CD14-positive monocyte (primary cell): ENCODE data around the gene MLX. TPM values are rescaled to one million over a fixed set of nuclear protein-coding genes. Genes with fewer than 3 reads are reported as not detected.

Source experiments
- DNase-seq, 3 donors: peaks; one replicate each; pipeline ENCODE4 v3.0.0-alpha.2; 2011 to 2022
- H2AFZ ChIP-seq: 2 replicates; pipeline ENCODE4 v1.6.0; 2012; ENCODE audit warnings: mild to moderate bottlenecking, low read depth, low read length, inconsistent platforms; ENCODE audit not compliant: insufficient read depth, poor library complexity, severe bottlenecking
- H3K27ac ChIP-seq, 2 donors: 1 replicate in 1 of 2; 2 replicates in 1 of 2; pipeline ENCODE4 v1.5.1; 2012 to 2013; ENCODE audit warnings: low read length in 2 of 2, control low read depth in 1 of 2, inconsistent platforms in 1 of 2, low read depth in 1 of 2, mild to moderate bottlenecking in 1 of 2
- H3K27me3 ChIP-seq, 2 donors: one replicate each; pipeline versions ENCODE4 v1.6.0 to v1.6.1; 2011 to 2013; ENCODE audit warnings: low read length in 2 of 2; ENCODE audit not compliant: control insufficient read depth in 2 of 2, insufficient read depth in 2 of 2
- H3K36me3 ChIP-seq, 2 donors: replicated peaks in 1 of 2; 1 replicate in 1 of 2; 2 replicates in 1 of 2; pipeline versions ENCODE4 v1.5.1 to v1.6.1; 2012 to 2013; ENCODE audit warnings: low read length in 2 of 2, control low read depth in 1 of 2, inconsistent platforms in 1 of 2, mild to moderate bottlenecking in 1 of 2; ENCODE audit not compliant: insufficient read depth in 2 of 2, control insufficient read depth in 1 of 2
- H3K4me1 ChIP-seq, 2 donors: 1 replicate in 1 of 2; 2 replicates in 1 of 2; pipeline versions ENCODE4 v1.5.1 to v1.6.1; 2012 to 2013; ENCODE audit warnings: low read length in 2 of 2, control low read depth in 1 of 2, inconsistent platforms in 1 of 2, mild to moderate bottlenecking in 1 of 2, moderate library complexity in 1 of 2; ENCODE audit not compliant: insufficient read depth in 2 of 2, control insufficient read depth in 1 of 2
- H3K4me2 ChIP-seq: replicated peaks from 2 replicates; pipeline ENCODE3; 2012; ENCODE audit warnings: low read length, moderate library complexity, mild to moderate bottlenecking; ENCODE audit not compliant: poor library complexity, severe bottlenecking; ENCODE audit errors: extremely low read depth
- H3K4me3 ChIP-seq, 3 experiments: fragments of 200-600 bp in 1 of 3; sonication (generic) in 1 of 3; replicated peaks in 1 of 3; 1 replicate in 2 of 3; 2 replicates in 1 of 3; pipeline ENCODE4 v1.5.1; 2011 to 2013; ENCODE audit warnings: low read length in 3 of 3, mild to moderate bottlenecking in 3 of 3, control low read depth in 2 of 3, low read depth in 2 of 3, inconsistent platforms in 1 of 3, moderate library complexity in 1 of 3
- H3K79me2 ChIP-seq: 2 replicates; pipeline ENCODE4 v1.6.0; 2012; ENCODE audit warnings: mild to moderate bottlenecking, control low read depth, inconsistent platforms, low read length, moderate library complexity; ENCODE audit not compliant: insufficient read depth
- H3K9ac ChIP-seq: 2 replicates; pipeline ENCODE4 v1.6.0; 2017; ENCODE audit warnings: low read length, mild to moderate bottlenecking; ENCODE audit not compliant: insufficient read depth, poor library complexity, severe bottlenecking
- H3K9me3 ChIP-seq, 2 donors: replicated peaks in 1 of 2; 1 replicate in 1 of 2; 2 replicates in 1 of 2; pipeline versions ENCODE4 v1.5.1 to v1.6.1; 2012 to 2013; ENCODE audit warnings: low read length in 2 of 2, control low read depth in 1 of 2; ENCODE audit not compliant: control insufficient read depth in 1 of 2, insufficient read depth in 1 of 2
- H4K20me1 ChIP-seq: 2 replicates; pipeline ENCODE4 v1.6.0; 2012; ENCODE audit warnings: mild to moderate bottlenecking, low read length, control low read depth, moderate library complexity; ENCODE audit not compliant: insufficient read depth
- H3K27ac Mint-ChIP-seq, 7 donors: one replicate each; pipeline ENCODE4 v1.8.0; 2020; ENCODE audit warnings: mild to moderate bottlenecking in 7 of 7, mixed read lengths in 7 of 7, moderate library complexity in 6 of 7, inconsistent platforms in 2 of 7
- H3K27me3 Mint-ChIP-seq, 3 donors: one replicate each; pipeline ENCODE4 v1.8.0; 2021 to 2022; ENCODE audit warnings: low read depth in 3 of 3, mild to moderate bottlenecking in 3 of 3, mixed read lengths in 3 of 3, moderate library complexity in 3 of 3, inconsistent platforms in 1 of 3
- H3K36me3 Mint-ChIP-seq, 2 donors: one replicate each; pipeline ENCODE4 v1.8.0; 2020; ENCODE audit warnings: mixed read lengths in 2 of 2, inconsistent platforms in 1 of 2, mild to moderate bottlenecking in 1 of 2
- H3K4me1 Mint-ChIP-seq: one replicate; pipeline ENCODE4 v1.8.0; 2020; ENCODE audit warnings: mild to moderate bottlenecking, mixed read lengths
- H3K4me3 Mint-ChIP-seq, 2 donors: one replicate each; pipeline ENCODE4 v1.8.0; 2020; ENCODE audit warnings: mild to moderate bottlenecking in 2 of 2, mixed read lengths in 2 of 2, moderate library complexity in 1 of 2
- H3K9me3 Mint-ChIP-seq, 7 donors: one replicate each; pipeline ENCODE4 v1.8.0; 2020 to 2022; ENCODE audit warnings: mixed read lengths in 7 of 7, mild to moderate bottlenecking in 6 of 7, moderate library complexity in 6 of 7, inconsistent platforms in 2 of 7
- WGBS: methylation state at CpG from one replicate; pipeline ENCODE4 v1.1.5; 2013; ENCODE audit warnings: missing lambda C conversion rate; ENCODE audit not compliant: insufficient coverage; 5-methylcytosine and 5-hydroxymethylcytosine counted together
- intact Hi-C, 2 donors: fragments of 100-400 bp; cut with micrococcal nuclease; formaldehyde crosslinking; loops; one replicate each; pipeline versions ENCODE4 v1.15.0 to v1.15.1; 2023
- polyA plus RNA-seq, 3 donors: library from polyadenylated mRNA; depleted of rRNA in 1 of 3; unstranded in 2 of 3; stranded (reverse) in 1 of 3; fragments of 300-500 nt in 2 of 3; fragments of >200 nt in 1 of 3; fragmentation: Illumina TruSeq in 2 of 3; gene quantifications; 1 replicate in 2 of 3; 2 replicates in 1 of 3; pipeline ENCODE4 v1.2.3, GENCODE V29; 2012 to 2021
- TF ChIP-seq, protein P1 (sequence below): fragments of 200-600 bp; IDR thresholded peaks from one replicate; pipeline ENCODE4 v1.8.0; 2022; ENCODE audit warnings: antibody characterized with exemption, mild to moderate bottlenecking

MLX gene
- polyA plus RNA-seq, 3 donors, result 61.4 to 106 (median 63.5) TPM

DNA sequence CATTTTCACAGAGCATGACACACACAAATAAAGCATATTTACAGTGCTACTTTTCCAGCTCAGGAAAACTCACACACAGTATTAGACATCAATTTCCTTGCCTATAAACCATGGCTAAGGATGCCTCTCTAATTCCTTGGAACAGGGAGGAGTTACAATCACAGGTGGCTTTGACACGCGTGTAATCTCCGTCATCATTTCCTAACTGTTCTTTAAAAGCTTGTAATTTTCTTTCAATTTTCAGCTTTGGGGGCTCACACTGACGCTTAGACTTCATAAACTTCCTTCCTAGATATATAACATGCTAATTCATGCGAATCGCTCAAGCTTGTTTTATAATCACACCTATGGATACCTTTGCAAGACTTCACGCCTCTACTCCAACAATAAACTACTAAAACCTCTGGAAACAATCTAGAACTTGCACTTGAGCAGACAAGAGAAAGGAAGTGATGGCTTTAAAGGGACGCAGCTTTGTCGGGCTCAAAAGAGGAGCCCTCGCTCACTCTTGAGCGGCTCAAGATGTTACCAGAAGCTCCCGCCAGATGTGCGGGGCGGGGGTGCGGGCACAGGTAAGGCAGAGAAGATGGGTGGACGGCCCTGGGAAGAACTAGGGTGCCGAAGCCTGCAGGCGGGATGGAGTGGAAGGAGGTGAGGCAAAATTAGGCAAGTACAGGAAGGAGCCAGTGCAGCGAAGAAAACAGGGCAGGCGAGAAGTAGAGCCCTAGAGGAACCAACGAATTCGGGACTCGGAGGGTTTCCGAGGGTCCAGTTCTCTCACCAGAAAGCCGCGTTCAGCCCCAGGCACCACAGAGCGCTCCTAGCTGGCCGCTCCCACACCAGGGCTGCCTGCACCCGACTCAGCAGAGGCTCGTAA is 41.6 kb downstream of the MLX start:
- Mint-ChIP-seq H3K4me3 (peak overlapping the region; percentile 100), H3K27me3 (peaks cover 0 to 1% (median 0%) of the 10 kb centered on the region in 3 donors), H3K36me3 (peaks cover 27 to 37% of the 10 kb centered on the region in 2 donors), H3K4me1 (peaks cover 31% of the 10 kb centered on the region), H3K9me3 (peaks cover 0 to 2% (median 0%) of the 10 kb centered on the region in 7 donors), H3K27ac (peak overlapping the region; percentile 84 to 96 (median 95))
- H3K4me1 ChIP-seq, result peaks cover 21 to 32% of the 10 kb centered on the region in 2 donors
- H4K20me1 ChIP-seq, result peaks cover 56% of the 10 kb centered on the region
- peak overlapping the region; percentile 86 for H3K4me2 ChIP-seq
- TF ChIP-seq, protein P1, sequence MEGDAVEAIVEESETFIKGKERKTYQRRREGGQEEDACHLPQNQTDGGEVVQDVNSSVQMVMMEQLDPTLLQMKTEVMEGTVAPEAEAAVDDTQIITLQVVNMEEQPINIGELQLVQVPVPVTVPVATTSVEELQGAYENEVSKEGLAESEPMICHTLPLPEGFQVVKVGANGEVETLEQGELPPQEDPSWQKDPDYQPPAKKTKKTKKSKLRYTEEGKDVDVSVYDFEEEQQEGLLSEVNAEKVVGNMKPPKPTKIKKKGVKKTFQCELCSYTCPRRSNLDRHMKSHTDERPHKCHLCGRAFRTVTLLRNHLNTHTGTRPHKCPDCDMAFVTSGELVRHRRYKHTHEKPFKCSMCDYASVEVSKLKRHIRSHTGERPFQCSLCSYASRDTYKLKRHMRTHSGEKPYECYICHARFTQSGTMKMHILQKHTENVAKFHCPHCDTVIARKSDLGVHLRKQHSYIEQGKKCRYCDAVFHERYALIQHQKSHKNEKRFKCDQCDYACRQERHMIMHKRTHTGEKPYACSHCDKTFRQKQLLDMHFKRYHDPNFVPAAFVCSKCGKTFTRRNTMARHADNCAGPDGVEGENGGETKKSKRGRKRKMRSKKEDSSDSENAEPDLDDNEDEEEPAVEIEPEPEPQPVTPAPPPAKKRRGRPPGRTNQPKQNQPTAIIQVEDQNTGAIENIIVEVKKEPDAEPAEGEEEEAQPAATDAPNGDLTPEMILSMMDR, result no peak
- peak overlapping the region; percentile 93 for H2AFZ ChIP-seq
- peak overlapping the region; percentile 72 to 90 for H3K27ac ChIP-seq
- no peak for DNase-seq
- H3K4me3 ChIP-seq, result peak overlapping the region; percentile 80 to 98 (median 92)
- 0% methylated on average over 26 of the region's 30 CpGs for WGBS
- peaks cover 60% of the 10 kb centered on the region for H3K79me2 ChIP-seq
- H3K27me3 ChIP-seq, result no peaks in the 10 kb centered on the region
- intact Hi-C loops, result loop anchor here (2.0 to 5.0 kb wide), 2 partner anchors 41 to 68 kb away; partner anchors contain the start of genes MLX (in 1 of the 2) and PLEKHH3 (in 1 of the 2)
- peak overlapping the region; percentile 91 for H3K9ac ChIP-seq
- no peaks in the 10 kb centered on the region for H3K9me3 ChIP-seq
- H3K36me3 ChIP-seq, result peaks cover 13 to 37% of the 10 kb centered on the region in 2 donors

DNA sequence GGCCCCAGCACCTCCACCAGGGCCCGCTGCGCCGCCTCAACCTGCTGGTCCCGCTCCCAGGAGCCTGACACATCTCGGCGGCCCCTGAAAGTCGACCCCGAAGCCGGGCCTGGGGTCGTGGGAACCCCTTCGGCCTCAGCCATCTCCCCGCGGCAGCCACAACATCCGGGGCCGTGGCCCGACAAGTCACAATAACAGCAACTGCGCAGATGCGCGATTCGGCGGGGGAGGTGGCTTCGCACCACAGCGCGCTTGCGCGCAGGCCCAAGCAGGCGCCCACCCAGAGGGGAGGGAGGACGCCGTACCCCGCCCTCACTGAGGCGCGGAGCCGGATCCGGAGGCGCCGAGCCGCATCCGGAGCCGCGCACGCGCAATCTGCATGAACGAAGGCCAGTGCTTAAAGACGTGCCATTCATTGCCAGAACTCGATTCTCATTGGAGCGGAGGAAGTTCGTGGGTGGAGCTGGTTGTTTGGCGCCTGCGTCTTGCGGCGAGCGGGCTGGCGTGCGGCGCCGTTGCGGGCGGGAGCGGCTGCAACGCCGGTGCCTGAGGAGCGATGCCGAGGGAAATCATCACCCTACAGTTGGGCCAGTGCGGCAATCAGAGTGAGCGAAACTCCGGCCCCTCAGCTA is 42.4 kb downstream of the MLX start, which contains the start of the genes RETREG3 and TUBG1:
Gene RETREG3 (minus strand): TSS at position 193 of the 632 bp plus-strand sequence. CDS start 50 bp downstream, at position 143.
Gene TUBG1 (plus strand): TSS at position 502 of the 632 bp plus-strand sequence. CDS start 55 bp downstream, at position 557.
- peak; percentile 99 to 100 (median 99) for DNase-seq
- H3K36me3 Mint-ChIP-seq, result peaks cover 30 to 37% of the 10 kb centered on the region in 2 donors
- Histone ChIP-seq H3K27ac (peak within 1 kb of the TSS; percentile 72 to 90), H4K20me1 (peaks cover 48% of the 10 kb centered on the region), H3K79me2 (peaks cover 53% of the 10 kb centered on the region), H3K4me2 (peak within 1 kb of the TSS; percentile 86), H3K27me3 (no peaks in the 10 kb centered on the region), H2AFZ (peak within 1 kb of the TSS; percentile 93), H3K4me3 (peak within 1 kb of the TSS; percentile 80 to 98 (median 92)), H3K36me3 (peaks cover 21 to 42% of the 10 kb centered on the region in 2 donors), H3K9ac (peak within 1 kb of the TSS; percentile 91), H3K9me3 (no peaks in the 10 kb centered on the region), H3K4me1 (peaks cover 21 to 32% of the 10 kb centered on the region in 2 donors)
- H3K27ac Mint-ChIP-seq, result peak within 1 kb of the TSS; percentile 84 to 96 (median 95)
- peaks cover 31% of the 10 kb centered on the region for H3K4me1 Mint-ChIP-seq
- peak within 1 kb of the TSS; percentile 100 for H3K4me3 Mint-ChIP-seq
- peaks cover 0 to 2% (median 0%) of the 10 kb centered on the region in 7 donors for H3K9me3 Mint-ChIP-seq
- H3K27me3 Mint-ChIP-seq, result peaks cover 0 to 3% (median 0%) of the 10 kb centered on the region in 3 donors
- intact Hi-C loops, result loop anchor here (2.0 to 5.0 kb wide), 2 partner anchors 42 to 68 kb away; partner anchors contain the start of genes MLX (in 1 of the 2) and PLEKHH3 (in 1 of the 2)
- TF ChIP-seq, protein P1, result peak; percentile 20
- WGBS, result under 1% methylated on average over 66 of the region's 66 CpGs
